Suppressor macrophage (primary cell): ENCODE data around the gene CXCL11.
"Not testable (repeated sequence)": the region's sequence is repeated elsewhere in the genome, so short reads cannot be mapped to it uniquely, and the experiment has no call there.

Experiments used
- DNase-seq, 4 experiments: peaks; one replicate each; pipeline ENCODE4 v3.0.0-alpha.2; 2020 to 2022

The CXCL11 gene

DNA sequence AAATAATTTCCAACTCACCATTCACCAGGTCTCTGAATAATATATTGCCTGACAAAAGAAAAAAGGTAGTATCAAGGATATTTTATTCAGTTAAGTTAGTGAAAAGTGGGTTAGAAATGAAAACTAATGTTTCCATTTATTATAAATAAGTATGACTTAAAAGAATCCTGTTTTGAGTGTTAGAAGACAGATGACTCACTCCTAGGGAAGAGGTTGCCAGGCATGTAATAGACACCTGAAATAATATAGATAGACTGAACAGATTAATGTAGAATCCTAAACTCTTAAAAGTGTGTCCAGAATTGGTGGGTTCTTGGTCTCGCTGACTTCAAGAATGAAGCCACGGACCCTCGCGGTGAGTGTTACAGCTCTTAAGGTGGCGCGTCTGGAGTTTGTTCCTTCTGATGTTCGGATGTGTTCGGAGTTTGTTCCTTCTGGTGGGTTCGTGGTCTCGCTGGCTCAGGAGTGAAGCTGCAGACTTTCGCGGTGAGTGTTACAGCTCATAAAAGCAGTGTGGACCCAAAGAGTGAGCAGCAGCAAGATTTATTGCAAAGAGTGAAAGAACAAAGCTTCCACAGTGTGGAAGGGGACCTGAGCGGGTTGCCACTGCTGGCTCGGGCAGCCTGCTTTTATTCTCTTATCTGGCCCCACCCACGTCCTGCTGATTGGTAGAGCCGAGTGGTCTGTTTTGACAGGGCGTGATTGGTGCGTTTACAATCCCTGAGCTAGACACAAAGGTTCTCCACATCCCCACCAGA lies 6.5 kb upstream of the CXCL11 start:
- DNase-seq, result not testable (repeated sequence)

DNA sequence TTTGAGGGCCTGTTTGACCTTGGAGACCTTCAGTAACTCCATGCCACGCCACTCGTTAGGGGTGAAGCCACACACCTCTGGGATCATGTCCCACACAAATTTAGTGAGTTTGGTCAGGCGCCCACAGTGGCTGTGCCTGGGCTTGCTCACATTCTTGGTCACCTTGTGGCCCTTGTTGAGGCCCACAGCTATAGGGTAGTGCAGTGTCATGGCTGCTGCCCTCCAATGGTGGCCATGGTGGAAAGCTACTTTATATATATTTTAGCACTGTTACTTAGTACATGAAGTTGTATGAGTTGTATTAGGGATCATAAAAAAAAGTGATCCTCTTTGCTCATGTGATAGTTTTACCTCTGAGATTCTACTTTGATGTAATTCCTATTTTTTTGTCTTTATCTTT lies 985 bp upstream of the CXCL11 start:
- DNase-seq, result no peak

DNA sequence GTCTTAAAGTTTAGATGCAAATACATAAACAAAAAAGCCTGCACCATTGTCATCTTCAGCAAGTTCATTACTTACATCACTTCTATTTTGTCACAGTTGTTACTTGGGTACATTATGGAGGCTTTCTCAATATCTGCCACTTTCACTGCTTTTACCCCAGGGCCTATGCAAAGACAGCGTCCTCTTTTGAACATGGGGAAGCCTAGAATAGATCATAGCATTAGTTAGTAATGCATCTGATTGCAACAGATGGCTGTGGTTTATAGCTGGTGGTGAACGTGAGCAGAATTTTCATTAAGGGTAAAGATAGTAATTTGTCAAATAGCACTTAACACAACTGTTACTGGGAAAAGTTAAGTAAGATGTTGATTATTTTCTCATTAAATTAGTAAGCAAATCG lies 729 bp downstream of the CXCL11 start:
- DNase-seq, result peak; percentile 52 to 81 (median 64)

DNA sequence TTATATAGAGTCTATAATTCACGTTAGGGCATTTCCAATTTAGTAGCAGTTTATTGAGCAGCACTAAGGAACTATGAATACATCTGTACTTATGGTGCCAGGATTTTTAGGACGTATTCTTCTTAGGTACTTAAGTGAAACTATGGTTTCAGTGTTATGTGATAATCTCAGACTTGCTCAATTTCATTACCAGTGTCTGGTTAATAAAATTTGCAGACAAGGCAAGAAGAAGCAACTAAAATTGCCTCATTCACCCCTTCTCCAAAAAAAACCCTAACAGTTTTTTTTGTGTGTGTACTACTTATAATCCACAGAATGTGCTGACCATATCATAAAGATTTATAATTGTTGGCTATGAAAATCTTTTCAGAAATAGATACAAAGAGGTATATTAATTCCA lies 6.6 kb downstream of the CXCL11 start:
- peak in 2 of 4 experiments; percentile 56 to 58 for DNase-seq

DNA sequence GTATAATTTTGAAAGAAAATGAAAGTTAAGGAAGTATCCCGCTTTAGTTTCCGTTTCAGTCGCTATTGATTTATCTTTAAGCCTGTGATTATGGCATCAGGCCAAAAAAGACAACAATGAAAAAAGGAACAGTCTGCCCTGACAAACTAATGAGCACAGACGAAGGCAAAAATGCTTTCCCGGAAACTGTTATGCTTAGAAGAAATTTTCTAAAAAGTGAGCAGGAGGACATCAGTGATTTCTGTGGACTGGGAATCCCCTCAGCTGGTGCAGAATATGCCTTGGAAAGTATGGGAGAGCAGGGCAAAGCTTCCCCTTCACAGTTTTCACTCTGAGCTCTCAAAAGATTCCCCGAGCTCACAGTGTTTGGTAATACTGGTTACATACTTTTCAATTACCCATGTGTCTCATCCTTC lies 7.5 kb downstream of the CXCL11 start:
- DNase-seq, result peak; percentile 31 to 80 (median 56)

DNA sequence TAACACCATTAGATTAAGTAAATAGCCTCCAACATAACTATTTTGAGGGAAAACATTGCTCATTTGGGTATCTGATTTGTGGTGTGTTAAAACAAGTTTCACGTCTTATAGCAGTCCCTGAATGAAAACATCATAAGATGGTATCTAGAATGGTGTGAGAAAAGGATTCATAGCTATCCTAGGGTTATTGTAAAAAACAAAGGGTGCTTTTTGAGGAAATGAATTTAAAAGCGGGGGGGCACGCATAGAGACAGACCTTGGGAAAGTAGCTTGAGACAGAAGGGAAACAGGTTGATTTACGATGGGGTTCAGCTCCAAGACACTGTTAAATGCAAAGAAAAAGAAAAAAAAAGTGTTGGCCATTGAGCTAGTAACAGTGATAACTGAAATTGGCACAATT lies 11.8 kb downstream of the CXCL11 start:
- DNase-seq, result peak in 1 of 4 experiments; percentile 7

DNA sequence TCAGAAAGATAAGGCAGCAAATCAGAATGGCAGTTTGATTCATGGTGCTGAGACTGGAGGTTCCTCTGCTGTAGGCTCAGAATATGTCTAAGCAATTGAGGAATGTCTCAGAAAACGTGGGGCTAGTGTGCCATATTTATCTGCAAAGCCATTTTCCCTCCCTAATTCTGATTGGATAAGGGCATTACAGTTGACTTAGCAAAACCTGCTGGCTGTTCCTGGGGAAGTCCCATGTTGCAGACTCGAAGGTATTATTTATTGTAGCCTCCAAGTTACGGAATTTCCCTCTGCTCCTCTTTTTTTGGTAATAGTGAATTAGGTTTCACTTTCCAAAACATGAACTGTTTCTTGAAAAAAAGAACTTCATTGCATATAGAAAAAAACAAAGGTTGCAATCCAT lies 12.5 kb downstream of the CXCL11 start, which contains the start of gene CXCL10:
CXCL10 (minus strand) TSS at position 109 of the 400 bp plus-strand sequence; CDS start at position 43, 66 bp downstream.
- DNase-seq, result peak in 3 of 4 experiments; percentile 26 to 53 (median 49)

DNA sequence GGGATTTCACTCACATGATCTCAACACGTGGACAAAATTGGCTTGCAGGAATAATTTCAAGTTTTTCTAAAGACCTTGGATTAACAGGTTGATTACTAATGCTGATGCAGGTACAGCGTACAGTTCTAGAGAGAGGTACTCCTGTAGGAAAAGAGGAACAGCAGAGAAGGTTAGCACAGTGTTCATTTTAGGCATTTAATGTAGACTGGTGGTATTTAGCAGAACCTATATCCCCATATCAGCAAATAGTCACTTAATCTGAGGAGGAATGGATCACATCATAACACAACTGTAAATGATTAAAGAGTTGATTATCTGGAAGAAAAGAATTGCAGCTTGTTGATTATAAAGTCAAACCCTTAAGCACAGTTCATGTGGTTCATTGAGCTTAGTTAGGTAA lies 13.2 kb downstream of the CXCL11 start:
- DNase-seq, result no peak

DNA sequence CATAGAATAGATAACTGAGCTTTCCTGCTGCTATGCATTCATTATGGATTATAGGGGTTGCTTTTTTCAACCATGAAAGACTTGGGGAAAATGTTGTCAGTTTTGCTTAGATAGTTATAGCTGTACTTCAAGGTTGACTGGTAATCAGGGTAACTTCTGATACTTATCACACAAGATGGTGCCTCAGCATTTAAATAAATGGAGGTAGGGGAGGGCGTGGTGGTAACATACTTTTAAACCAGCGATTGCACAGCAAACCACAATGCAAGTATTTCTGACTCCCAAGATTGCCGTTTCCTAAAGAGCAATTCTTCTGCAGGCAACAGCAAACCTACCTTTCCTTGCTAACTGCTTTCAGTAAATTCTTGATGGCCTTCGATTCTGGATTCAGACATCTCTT lies 13.8 kb downstream of the CXCL11 start:
- no peak for DNase-seq

DNA sequence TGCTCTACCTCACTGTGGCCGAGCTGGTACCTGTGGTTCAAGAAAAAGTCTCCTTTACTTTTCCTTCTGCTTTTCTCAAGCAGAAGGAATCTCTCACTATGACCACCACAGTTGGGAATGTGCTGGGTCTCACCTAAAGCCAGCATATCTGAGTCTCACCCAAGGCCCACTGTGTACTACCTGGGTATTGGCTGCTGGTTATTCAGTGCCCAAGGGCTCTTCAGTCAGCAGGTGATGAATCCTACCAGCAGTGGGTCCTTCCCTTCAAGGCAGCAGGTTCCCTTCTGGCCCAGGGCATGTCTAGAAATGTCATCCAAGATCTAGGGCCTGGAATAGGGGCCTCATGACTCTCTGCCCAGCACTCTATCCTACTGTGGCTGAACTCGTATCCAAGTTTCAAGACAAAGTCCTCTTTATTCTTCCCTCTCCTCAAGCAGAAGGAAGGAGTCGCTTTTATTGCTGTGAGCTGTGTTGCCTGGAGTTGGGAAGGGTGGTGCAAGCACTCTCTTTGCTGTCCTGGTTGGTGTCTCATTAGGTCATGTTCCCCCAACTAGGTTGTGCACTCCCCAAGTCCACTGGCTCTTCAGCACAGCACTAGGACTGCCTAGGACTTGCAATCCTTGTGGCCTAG lies 18.7 kb downstream of the CXCL11 start:
- DNase-seq, result no peak

DNA sequence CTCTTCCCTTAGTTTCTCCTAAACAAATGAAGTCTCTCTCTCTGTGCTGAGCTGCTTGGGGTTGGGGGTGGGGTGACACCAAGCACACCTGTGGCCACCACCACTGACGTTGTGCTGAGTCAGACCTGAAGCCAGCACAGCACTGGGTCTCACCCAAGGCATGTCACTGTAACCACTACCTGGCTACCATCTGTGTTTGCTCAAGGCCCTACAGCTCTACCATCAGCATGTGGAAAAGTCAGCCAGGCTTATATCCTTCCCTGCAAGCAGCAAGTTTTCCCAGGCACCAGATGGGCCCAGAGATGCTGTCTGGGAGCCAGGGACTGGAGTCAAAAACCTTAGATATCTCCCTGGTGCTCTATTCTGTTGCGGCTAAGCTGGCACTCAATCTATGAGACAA lies 19.5 kb downstream of the CXCL11 start:
- DNase-seq, result no peak

DNA sequence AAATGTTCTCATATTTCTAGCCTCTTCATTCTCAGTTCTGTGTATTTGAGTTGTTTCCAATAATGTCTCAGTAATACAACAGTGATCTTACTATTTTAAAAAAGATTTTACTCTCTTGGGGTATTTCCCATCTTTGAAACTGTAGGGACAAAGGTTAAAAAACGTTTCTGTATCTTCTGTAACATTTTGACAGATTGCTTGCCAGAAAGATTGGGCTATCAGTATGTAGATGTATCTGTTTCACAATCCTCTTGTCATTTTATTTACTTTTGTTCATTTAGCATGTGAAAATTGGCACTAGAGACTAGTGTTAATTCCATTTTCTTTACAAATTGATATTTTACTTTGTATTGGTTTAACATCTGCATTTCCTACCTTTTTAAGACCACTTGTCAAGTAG lies 22.3 kb downstream of the CXCL11 start:
- DNase-seq, result no peak

DNA sequence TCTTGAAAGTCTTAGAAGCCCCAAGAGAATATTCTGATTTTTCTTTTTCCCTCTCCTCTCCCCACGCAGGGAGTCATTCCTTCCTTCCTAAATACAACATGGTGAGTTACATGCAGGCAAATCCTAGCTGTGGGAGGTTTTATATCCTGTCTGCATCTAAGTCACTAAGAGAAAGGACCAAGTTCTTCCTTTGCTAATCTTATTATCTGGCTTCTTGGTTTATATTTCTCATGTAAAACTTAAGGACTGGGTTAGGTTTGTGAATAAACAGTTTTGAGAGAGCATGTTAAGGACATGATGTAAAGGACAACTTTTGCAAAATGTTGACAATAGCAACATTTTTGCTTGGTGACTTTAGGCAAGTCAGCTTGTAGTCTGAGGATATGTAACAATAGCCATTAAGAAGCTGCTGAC lies 23.5 kb downstream of the CXCL11 start:
- no peak for DNase-seq

DNA sequence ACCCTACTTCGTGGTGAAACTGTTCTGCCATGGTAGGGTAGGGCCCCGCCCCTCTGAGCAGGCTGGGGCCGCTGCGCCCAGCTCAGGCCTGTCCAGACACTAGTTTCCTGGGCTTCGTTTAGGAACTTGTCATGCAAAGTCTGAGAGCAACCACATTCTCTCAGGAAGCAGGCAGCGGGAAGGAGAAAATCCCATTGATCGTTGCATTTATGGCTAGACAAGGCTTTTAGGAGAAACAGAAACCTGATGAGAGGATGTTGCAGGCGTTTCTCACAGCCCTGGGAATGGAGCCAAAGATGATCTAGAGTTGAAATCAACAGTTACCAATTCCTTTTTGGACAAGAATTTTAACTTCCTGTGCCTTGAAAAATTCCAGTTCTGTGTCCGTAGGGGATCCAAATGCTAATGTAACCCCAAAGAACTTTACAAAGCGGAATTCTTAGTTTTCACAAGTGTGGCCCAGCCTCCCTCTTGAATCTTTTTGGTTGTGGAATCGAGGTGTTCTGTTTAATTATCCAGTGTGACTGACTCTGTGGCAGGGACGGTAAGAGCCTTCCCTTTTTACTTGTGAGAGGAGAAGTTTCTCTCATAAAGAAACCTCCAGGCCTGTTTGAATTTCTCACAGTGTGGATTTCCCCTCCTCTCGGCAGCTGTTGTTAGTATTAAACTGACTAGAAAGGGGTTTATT lies 24.0 kb downstream of the CXCL11 start:
- DNase-seq, result peak; percentile 59 to 77 (median 66)

DNA sequence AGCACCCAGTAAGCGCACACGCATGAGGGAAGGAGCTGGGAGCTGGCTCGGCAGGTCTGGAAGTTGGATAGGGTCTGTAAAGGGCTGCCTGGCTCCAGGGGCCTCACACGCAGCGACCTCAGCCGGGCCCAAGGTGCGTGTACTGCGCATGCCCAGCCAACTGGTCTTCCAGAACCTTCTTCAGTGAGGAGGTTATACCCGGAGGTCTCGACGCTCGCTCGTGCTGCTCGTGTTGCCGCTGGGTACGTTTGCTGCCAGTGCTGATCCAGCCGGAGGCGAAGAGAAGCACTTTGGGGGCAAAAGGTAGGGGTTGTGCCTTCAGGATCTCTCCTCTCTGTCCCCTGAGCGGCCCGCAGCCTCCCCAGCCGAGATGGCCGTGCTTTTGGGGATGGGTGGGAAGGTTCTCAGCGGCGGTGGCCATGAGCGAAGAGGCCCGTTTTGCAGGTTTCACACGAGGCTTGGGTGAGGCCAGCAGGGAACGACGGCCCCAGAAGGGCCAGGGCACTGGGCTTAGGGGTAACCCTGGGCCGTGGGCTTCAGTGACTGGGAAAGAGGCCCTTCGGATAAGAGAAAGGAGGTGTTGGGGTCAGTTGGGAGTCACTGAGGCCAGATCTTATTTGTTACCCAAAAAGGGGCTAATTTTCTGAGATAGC lies 24.7 kb downstream of the CXCL11 start:
- DNase-seq, result no peak

DNA sequence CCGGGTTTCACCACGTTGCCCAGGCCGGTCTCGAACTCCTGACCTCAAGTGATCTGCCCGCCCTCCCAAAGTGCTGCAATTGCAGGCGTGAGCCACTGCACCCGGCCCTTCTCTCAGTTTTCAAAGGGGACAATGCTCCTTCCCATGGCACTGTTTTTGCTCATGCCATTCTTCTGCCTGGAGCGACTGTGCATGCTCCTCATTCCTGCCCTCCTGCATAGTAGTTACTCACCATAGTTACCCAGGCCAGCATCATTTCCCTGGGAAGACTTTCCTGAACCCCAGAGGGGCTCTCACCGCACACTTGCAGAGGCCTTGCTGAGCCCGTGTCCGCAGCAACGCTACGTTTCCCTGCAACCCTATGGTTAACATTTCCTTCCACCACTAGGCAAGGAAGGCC lies 25.3 kb downstream of the CXCL11 start:
- DNase-seq, result no peak

DNA sequence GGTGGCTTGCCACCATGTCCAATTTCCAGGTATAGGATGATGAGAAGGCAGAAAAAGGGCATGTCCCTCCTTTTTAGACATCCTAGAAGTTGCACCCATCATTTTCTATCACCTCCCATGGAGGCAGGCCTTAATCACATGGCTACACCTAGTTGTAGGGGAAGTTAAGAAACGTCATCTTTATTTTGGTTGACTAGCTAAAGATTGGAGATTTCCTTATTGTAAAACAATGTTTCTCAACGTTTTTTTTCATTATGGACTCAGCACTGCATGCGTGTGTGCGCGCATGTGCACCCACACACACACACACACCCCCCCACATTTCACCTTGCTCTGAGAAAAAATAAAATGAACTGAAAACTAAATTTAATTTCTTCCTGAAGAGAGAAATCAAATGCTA lies 26.6 kb downstream of the CXCL11 start:
- peak in 1 of 4 experiments; percentile 29 for DNase-seq

DNA sequence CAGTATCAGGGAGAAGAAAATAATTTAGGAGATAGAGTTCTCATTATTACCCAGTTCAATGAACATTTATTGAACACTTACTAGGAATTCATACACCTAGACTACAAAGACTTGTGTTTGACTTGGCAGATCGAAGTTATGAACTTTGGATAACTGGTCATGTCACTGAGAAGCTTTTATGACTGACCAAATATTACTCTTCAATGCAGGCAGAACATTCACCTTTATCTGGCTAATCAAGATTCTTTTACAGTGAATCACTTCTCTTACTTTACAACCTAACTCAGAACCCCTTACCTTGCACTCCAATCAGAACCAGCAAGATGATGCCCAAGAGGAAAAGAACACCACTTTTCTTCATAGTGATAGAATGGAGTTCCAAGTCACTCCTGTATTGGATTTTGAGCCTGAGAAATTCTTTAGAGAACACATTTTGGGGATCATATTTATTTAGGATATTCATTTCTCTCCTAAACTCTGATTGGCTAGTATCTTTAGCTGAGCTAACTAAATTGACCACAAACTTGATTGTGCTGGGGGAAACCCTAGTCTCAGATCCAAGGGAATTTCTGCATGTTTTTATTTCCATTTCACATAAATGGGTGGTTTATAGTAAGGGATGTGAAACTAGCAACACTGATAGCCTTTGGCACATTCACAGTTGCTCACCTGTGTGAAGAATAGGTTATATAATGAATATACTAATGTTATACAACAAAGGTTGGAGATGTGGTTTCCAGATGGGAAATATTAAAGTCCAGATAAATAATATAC lies 28.6 kb downstream of the CXCL11 start, which contains the start of gene CXCL9:
CXCL9 (minus strand) TSS at position 421 of the 774 bp plus-strand sequence; CDS start at position 361, 60 bp downstream.
- DNase-seq, result no peak

DNA sequence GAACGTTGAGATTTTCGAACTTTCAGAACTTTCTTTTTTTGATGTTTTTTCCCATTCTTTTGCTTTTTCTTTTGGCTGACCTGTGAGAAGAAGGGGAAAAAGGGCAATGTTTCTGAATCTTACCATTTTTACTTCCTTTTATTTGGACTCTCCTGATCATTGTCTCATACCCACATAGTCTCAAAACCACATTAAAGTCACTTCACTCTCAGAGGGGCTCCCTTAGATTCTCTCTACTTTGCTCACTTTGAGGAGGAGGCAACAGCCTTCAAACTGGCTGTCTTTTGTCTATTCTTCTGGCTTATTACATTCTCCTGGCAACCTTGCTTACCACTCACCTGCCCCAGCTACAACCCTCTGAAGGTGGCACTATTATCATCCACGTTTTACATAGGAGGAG lies 32.2 kb downstream of the CXCL11 start:
- DNase-seq, result peak in 1 of 4 experiments; percentile 16

DNA sequence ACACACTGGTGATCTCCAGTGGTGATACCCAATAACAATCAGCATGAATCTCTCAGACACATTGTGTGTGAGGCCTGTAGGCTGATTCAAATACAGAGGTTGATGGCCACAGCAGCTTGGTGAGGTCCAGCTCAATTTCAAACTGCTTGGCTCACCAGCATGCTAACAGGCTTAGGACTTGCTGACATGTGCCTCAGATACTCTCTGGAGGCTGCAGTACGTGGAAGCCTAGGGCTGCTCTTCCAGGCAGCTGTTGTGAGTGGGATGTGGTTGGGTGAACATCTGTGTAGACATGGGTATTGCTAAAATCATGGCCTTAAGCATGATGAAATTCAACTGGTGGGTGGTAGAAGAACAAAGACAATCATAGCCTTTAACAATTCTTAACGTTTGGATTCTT lies 32.8 kb downstream of the CXCL11 start:
- DNase-seq, result peak; percentile 69 to 89 (median 80)

DNA sequence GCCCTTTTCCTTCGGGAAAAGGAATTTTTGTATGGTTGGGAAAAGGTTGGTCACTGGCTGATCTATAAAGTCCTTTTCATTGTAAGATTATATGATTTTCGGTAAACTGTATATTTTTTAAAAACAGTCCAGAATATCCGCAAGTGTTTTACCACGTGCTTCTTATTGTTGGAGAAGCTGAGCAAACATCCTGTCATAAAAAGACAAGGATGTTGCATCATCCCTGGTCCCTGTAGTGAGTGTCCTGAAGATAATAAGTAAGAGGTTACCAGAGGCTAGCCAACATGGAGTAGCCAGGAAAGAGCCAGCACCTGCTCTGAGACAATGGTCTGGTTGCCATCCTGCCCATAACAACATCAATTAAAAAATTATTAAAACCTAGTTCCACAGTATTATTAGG lies 33.7 kb downstream of the CXCL11 start:
- peak; percentile 37 to 72 (median 53) for DNase-seq

DNA sequence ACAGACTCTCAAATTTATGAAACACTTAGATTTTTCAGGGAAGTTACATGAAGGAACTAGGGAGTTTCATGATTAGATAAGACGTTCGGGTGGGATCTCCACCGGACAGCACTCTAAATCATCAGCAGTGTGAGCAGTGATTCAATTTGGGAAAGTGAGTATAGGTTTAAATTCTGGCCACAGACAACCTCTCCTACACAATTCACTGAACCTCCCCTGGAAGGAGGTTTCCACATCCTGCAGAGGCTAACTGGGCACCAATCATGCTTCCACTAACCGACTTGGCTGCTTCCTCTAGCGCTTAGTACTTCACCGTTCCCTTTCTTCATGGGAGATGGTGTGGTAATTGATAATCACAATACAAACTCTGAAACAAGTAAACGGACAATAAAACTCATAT lies 34.2 kb downstream of the CXCL11 start:
- peak; percentile 29 to 56 (median 50) for DNase-seq
